OCI-LY7 (cell line): ENCODE results near the gene CXCR6. TPM values are rescaled to one million over a fixed set of nuclear protein-coding genes. Genes with fewer than 3 reads are reported as not detected.

Source experiments
- BruUV-seq: library from RNA; stranded (reverse); fragments of 400-500 nt; replicated peaks from 2 replicates; lab custom pipeline; 2021; lab: Mats Ljungman, UMichigan
- CTCF ChIA-PET: fragments of 300-600 bp; sonication (Branson Sonifier 250); formaldehyde crosslinking; loops from one replicate; lab custom pipeline; 2022; ENCODE audit warnings: antibody characterized with exemption; ENCODE audit not compliant: unreplicated experiment; lab: Charles Lee
- POLR2A ChIA-PET: fragments of 300-600 bp; sonication (Branson Sonifier 250); formaldehyde crosslinking; loops from one replicate; lab custom pipeline; 2022; ENCODE audit warnings: antibody characterized with exemption; lab: Charles Lee
- DNase-seq: peaks from one replicate; pipeline ENCODE4 v3.0.0-alpha.2; 2015; ENCODE audit warnings: low spot score
- H2AFZ ChIP-seq: fragments of 200-600 bp; sonication (generic), shearing (Covaris generic); 2 replicates; pipeline ENCODE4 v1.6.1; 2014; ENCODE audit warnings: mild to moderate bottlenecking, antibody characterized with exemption, low read length, moderate library complexity
- H3K27ac ChIP-seq: fragments of 200-600 bp; sonication (generic); 2 replicates; pipeline ENCODE4 v1.5.1; 2014; ENCODE audit warnings: mixed run types, low read depth, mild to moderate bottlenecking, moderate library complexity, low read length, inconsistent platforms; ENCODE audit not compliant: poor library complexity, severe bottlenecking
- H3K36me3 ChIP-seq: fragments of 200-600 bp; sonication (generic); 2 replicates; pipeline ENCODE4 v1.6.1; 2014; ENCODE audit warnings: mild to moderate bottlenecking, antibody characterized with exemption, low read length, moderate library complexity, mixed read lengths; ENCODE audit not compliant: insufficient read depth
- H3K4me1 ChIP-seq: fragments of 200-600 bp; sonication (generic); 2 replicates; pipeline ENCODE4 v1.5.1; 2014; ENCODE audit warnings: mild to moderate bottlenecking, low read length; ENCODE audit not compliant: insufficient read depth, poor library complexity, severe bottlenecking
- H3K4me2 ChIP-seq: fragments of 200-600 bp; sonication (generic); 2 replicates; pipeline ENCODE4 v1.6.1; 2014; ENCODE audit warnings: mild to moderate bottlenecking, low read length
- H3K4me3 ChIP-seq: fragments of 200-600 bp; sonication (generic); 2 replicates; pipeline ENCODE4 v1.5.1; 2014; ENCODE audit warnings: mild to moderate bottlenecking, low read depth, low read length; ENCODE audit not compliant: poor library complexity, severe bottlenecking
- H3K79me2 ChIP-seq: fragments of 200-600 bp; sonication (generic); 2 replicates; pipeline ENCODE4 v1.6.1; 2016; ENCODE audit warnings: low read depth, mild to moderate bottlenecking, low read length, moderate library complexity, mixed read lengths; ENCODE audit not compliant: insufficient read depth
- H3K9me2 ChIP-seq: fragments of 200-600 bp; sonication (generic); 2 replicates; pipeline ENCODE4 v1.6.1; 2016; ENCODE audit warnings: mild to moderate bottlenecking, low read length, mixed read lengths; ENCODE audit not compliant: insufficient read depth
- H3K9me3 ChIP-seq: fragments of 200-600 bp; sonication (generic); 2 replicates; pipeline ENCODE4 v1.6.1; 2014; ENCODE audit warnings: mild to moderate bottlenecking, mixed run types, low read length, mixed read lengths
- H4K20me1 ChIP-seq: fragments of 200-600 bp; sonication (generic); 2 replicates; pipeline ENCODE4 v1.6.1; 2014; ENCODE audit warnings: mild to moderate bottlenecking, antibody characterized with exemption, low read length, moderate library complexity, mixed read lengths; ENCODE audit not compliant: insufficient read depth
- CTCF ChIP-seq: fragments of 200-600 bp; sonication (generic); conservative IDR thresholded peaks from 2 replicates; pipeline ENCODE4 v1.5.1; 2014; ENCODE audit warnings: mild to moderate bottlenecking, antibody characterized with exemption, low read length, moderate library complexity, mixed read lengths
- EZH2phosphoT487 ChIP-seq: fragments of 200-600 bp; sonication (generic); IDR thresholded peaks from 2 replicates; pipeline ENCODE4 v1.6.1; 2018; ENCODE audit warnings: low read depth, borderline replicate concordance, mild to moderate bottlenecking, mixed run types, antibody characterized with exemption, low read length, moderate library complexity, mixed read lengths
- intact Hi-C: fragments of 100-400 bp; cut with micrococcal nuclease; formaldehyde crosslinking; loops from one replicate; pipeline ENCODE4 v1.10.0; 2022; ENCODE audit not compliant: unreplicated experiment
- total RNA-seq, 2 experiments: library from RNA; depleted of rRNA in 1 of 2; stranded (reverse); fragments of >200 nt in 1 of 2; shearing (Covaris generic) in 1 of 2; gene quantifications; 2 replicates each; pipeline ENCODE4 v1.2.3, GENCODE V29; 2014 to 2022

The CXCR6 gene
- total RNA-seq, 2 experiments from 2014 or later: not detected

GRCh38 chr3:45980819-45981218 is 37.6 kb downstream of the CXCR6 start:
- no peaks in the 10 kb centered on the region for H3K4me1 ChIP-seq
- no peaks in the 10 kb centered on the region for H3K9me3 ChIP-seq
- no peaks in the 10 kb centered on the region for H3K79me2 ChIP-seq
- H3K36me3 ChIP-seq: peaks cover 85% of the 10 kb centered on the region
- DNase-seq: no peak
- H2AFZ ChIP-seq: no peak overlapping the region
- H3K4me2 ChIP-seq: no peak overlapping the region
- no peak for TF ChIP-seq EZH2phosphoT487
- TF ChIP-seq CTCF: no peak
- BruUV-seq: no TSS peak
- intact Hi-C loops: no loop called here
- CTCF ChIA-PET: no interaction called here
- H3K27ac ChIP-seq: no peak overlapping the region
- H3K4me3 ChIP-seq: no peak overlapping the region
- POLR2A ChIA-PET: interaction anchor here (1.3 kb wide), 1 partner anchor 12 kb away, joined by 3 read pairs; no protein-coding TSS in a partner anchor
- no peaks in the 10 kb centered on the region for H3K9me2 ChIP-seq
- H4K20me1 ChIP-seq: no peaks in the 10 kb centered on the region; the same call in 1 of the 2 replicates

GRCh38 chr3:45981346-45982074 is 38.2 kb downstream of the CXCR6 start:
- intact Hi-C loops: no loop called here
- H3K36me3 ChIP-seq: peaks cover 79% of the 10 kb centered on the region
- no peak for DNase-seq

More at GRCh38 chr3:45981346-45982074, 38.2 kb downstream of the CXCR6 start:
- Histone ChIP-seq H3K9me3 (no peaks in the 10 kb centered on the region), H2AFZ (no peak overlapping the region), H4K20me1 (no peaks in the 10 kb centered on the region; the same call in 1 of the 2 replicates), H3K9me2 (no peaks in the 10 kb centered on the region), H3K4me2 (no peak overlapping the region), H3K4me3 (no peak overlapping the region), H3K4me1 (no peaks in the 10 kb centered on the region), H3K27ac (no peak overlapping the region), H3K79me2 (no peaks in the 10 kb centered on the region)
- no TSS peak for BruUV-seq
- TF ChIP-seq CTCF: no peak
- TF ChIP-seq EZH2phosphoT487: no peak
- CTCF ChIA-PET: no interaction called here
- POLR2A ChIA-PET: interaction anchor here (1.3 kb wide), 1 partner anchor 13 kb away, joined by 3 read pairs; no protein-coding TSS in a partner anchor
